K562 (cell line): ENCODE data around the gene TEX50. TPM values are rescaled to one million over a fixed set of nuclear protein-coding genes. Genes with fewer than 3 reads are reported as not detected.
A peak's percentile ranks its signal among the peaks of the same experiment; 100 is the strongest.

Experiments
- ATAC-seq: fragments of 200-7000 bp; cut with Tn5 transposase; 3 replicates; pipeline ENCODE4 v1.9.1; 2020; ENCODE audit warnings: moderate library complexity
- BruUV-seq: library from RNA; stranded (reverse); fragments of 400-500 nt; replicated peaks from 2 replicates; lab custom pipeline; 2021; lab: Mats Ljungman, UMichigan
- CTCF ChIA-PET: fragments of 300-600 bp; formaldehyde crosslinking; extraction: SDS; loops from one replicate; lab custom pipeline; 2021; ENCODE audit warnings: low intra/inter-chr PET ratio; lab: Yijun Ruan, JAX
- POLR2A ChIA-PET: fragments of 300-600, 350-650 bp; sonication (Branson Sonifier 250); formaldehyde crosslinking; extraction: SDS; loops from one replicate; lab custom pipeline; 2021; ENCODE audit warnings: antibody characterized with exemption, inconsistent platforms; lab: Yijun Ruan, JAX
- DNase-seq, 4 experiments: peaks; one replicate each; pipeline versions ENCODE4 v3.0.0 to v3.0.0-alpha.2; 2011 to 2018; ENCODE audit warnings: low spot score in 3 of 4, mixed read lengths in 3 of 4; ENCODE audit errors: extremely low read depth in 1 of 4
- FAIRE-seq: peaks from 2 replicates; lab custom pipeline; 2011; peaks lifted over from hg19 to GRCh38; lab: Jason Lieb, UNC
- H2AFZ ChIP-seq: 2 replicates; pipeline ENCODE4 v1.6.0; 2011; ENCODE audit warnings: low read depth, low read length, control low read depth, inconsistent platforms
- H3K27ac ChIP-seq: fragments of 200-600 bp; 3 replicates; pipeline ENCODE4 v1.8.0; 2011; ENCODE audit warnings: low read depth, mild to moderate bottlenecking, control low read depth, inconsistent platforms, low read length, moderate library complexity, mixed read lengths; ENCODE audit errors: extremely low read depth
- H3K27me3 ChIP-seq, 2 experiments: fragments of 300-600 bp in 1 of 2; 2 replicates in 1 of 2; 3 replicates in 1 of 2; pipeline versions ENCODE4 v1.6.0 to v1.8.0; 2011; ENCODE audit warnings: inconsistent platforms in 2 of 2, low read length in 2 of 2, mild to moderate bottlenecking in 1 of 2, mixed read lengths in 1 of 2, moderate library complexity in 1 of 2; ENCODE audit not compliant: control insufficient read depth in 2 of 2, insufficient read depth in 2 of 2
- H3K36me3 ChIP-seq: fragments of 300-600 bp; 3 replicates; pipeline ENCODE4 v1.8.0; 2011; ENCODE audit warnings: mild to moderate bottlenecking, low read length, inconsistent platforms; ENCODE audit not compliant: control insufficient read depth, insufficient read depth
- H3K4me1 ChIP-seq, 2 experiments: fragments of 200-600 bp in 1 of 2; replicated peaks in 1 of 2; 2 replicates in 1 of 2; 3 replicates in 1 of 2; pipeline versions ENCODE4 v1.5.1 to v1.8.0; 2011; ENCODE audit warnings: inconsistent platforms in 2 of 2, low read length in 2 of 2, mild to moderate bottlenecking in 1 of 2, mixed read lengths in 1 of 2, moderate library complexity in 1 of 2; ENCODE audit not compliant: control insufficient read depth in 2 of 2, insufficient read depth in 2 of 2
- H3K4me2 ChIP-seq: 2 replicates; pipeline ENCODE4 v1.6.1; 2011; ENCODE audit warnings: low read length, control low read depth, inconsistent platforms, mixed read lengths; ENCODE audit not compliant: insufficient read depth
- H3K4me3 ChIP-seq: fragments of 200-600 bp; sonication (generic), shearing (Covaris generic); 2 replicates; pipeline ENCODE4 v1.5.1; 2016; ENCODE audit warnings: control low read depth, inconsistent platforms
- H3K79me2 ChIP-seq: fragments of 200-600 bp; 3 replicates; pipeline ENCODE4 v1.8.0; 2011; ENCODE audit warnings: low read length, inconsistent platforms; ENCODE audit not compliant: control insufficient read depth, insufficient read depth
- H3K9ac ChIP-seq, 2 experiments: 2 replicates each; pipeline versions ENCODE4 v1.6.0 to v1.6.1; 2011; ENCODE audit warnings: low read depth in 2 of 2, low read length in 2 of 2, control low read depth in 1 of 2, inconsistent platforms in 1 of 2, mild to moderate bottlenecking in 1 of 2, mixed read lengths in 1 of 2; ENCODE audit not compliant: insufficient read depth in 1 of 2
- H3K9me1 ChIP-seq: one replicate; pipeline ENCODE4 v1.6.0; 2011; ENCODE audit warnings: inconsistent platforms, mild to moderate bottlenecking, low read length, moderate library complexity; ENCODE audit not compliant: control insufficient read depth, insufficient read depth
- H3K9me3 ChIP-seq: replicated peaks from 2 replicates; pipeline ENCODE4 v1.5.1; 2011; ENCODE audit warnings: low read depth, low read length, inconsistent platforms; ENCODE audit not compliant: control insufficient read depth, insufficient read depth
- H4K20me1 ChIP-seq: replicated peaks from 2 replicates; pipeline ENCODE4 v1.6.1; 2011; ENCODE audit warnings: low read length, inconsistent platforms, mixed read lengths; ENCODE audit not compliant: control insufficient read depth, insufficient read depth
- ATF7 ChIP-seq: fragments of 450-650 bp; IDR thresholded peaks from 2 replicates; pipeline ENCODE4 v1.7.1; 2014; ENCODE audit warnings: mild to moderate bottlenecking, moderate library complexity
- BCL6 ChIP-seq: fragments of 250-450 bp; sonication (Bioruptor Pico); IDR thresholded peaks from 2 replicates; pipeline ENCODE4 v1.4.0; 2020
- CHAMP1 ChIP-seq: fragments of 450-650 bp; IDR thresholded peaks from 2 replicates; pipeline ENCODE4 v1.6.1; 2016; ENCODE audit warnings: mild to moderate bottlenecking
- COPS2 ChIP-seq: fragments of 450-650 bp; conservative IDR thresholded peaks from 2 replicates; pipeline ENCODE4 v1.6.1; 2016; ENCODE audit warnings: mild to moderate bottlenecking, moderate library complexity
- CUX1 ChIP-seq: fragments of 200-800 bp; sonication (Bioruptor generic); IDR thresholded peaks from 2 replicates; pipeline ENCODE4 v1.6.1; 2016; ENCODE audit warnings: missing genetic modification characterization, missing compliant biosample characterization
- IFI16 ChIP-seq: fragments of 250-450 bp; sonication (Bioruptor Pico); IDR thresholded peaks from 2 replicates; pipeline ENCODE4 v2.1.2; 2022; ENCODE audit warnings: mild to moderate bottlenecking, inconsistent platforms
- RBM25 ChIP-seq: fragments of 200-400 bp; formaldehyde crosslinking; IDR thresholded peaks from 2 replicates; pipeline ENCODE4 v1.6.1; 2018; ENCODE audit warnings: low read length, low read depth, moderate library complexity; ENCODE audit not compliant: severe bottlenecking
- TEAD4 ChIP-seq, 2 experiments: sonication (generic) in 1 of 2; formaldehyde crosslinking in 1 of 2; IDR thresholded peaks; 2 replicates each; pipeline versions ENCODE4 v1.6.1 to v1.8.0; 2012 to 2022; ENCODE audit warnings: borderline replicate concordance in 1 of 2, inconsistent platforms in 1 of 2, low read length in 1 of 2, mild to moderate bottlenecking in 1 of 2, missing genetic modification reagents in 1 of 2
- ZBTB17 ChIP-seq: fragments of 450-650 bp; formaldehyde crosslinking; IDR thresholded peaks from 2 replicates; pipeline ENCODE4 v1.4.0; 2020; ENCODE audit warnings: mild to moderate bottlenecking
- ZNF717 ChIP-seq: fragments of 250-450 bp; sonication (Bioruptor Pico); IDR thresholded peaks from 2 replicates; pipeline ENCODE4 v1.5.0; 2021
- WGBS: fragments of 100-300 bp; shearing (Covaris generic); methylation state at CpG from one replicate; pipeline ENCODE4 v1.1.6; 2016; ENCODE audit warnings: low coverage, mixed read lengths; ENCODE audit not compliant: insufficient coverage; ENCODE audit errors: missing lambda C conversion rate; 5-methylcytosine and 5-hydroxymethylcytosine counted together
- in situ Hi-C: fragments of 300-500 bp; cut with MboI; formaldehyde crosslinking; loops from 4 replicates; pipeline ENCODE4 v1.15.0; 2018; ENCODE audit warnings: inconsistent platforms, mixed read lengths
- intact Hi-C: fragments of 100-400 bp; cut with micrococcal nuclease; formaldehyde crosslinking; loops from 2 replicates; pipeline ENCODE4 v1.14.2; 2022
- polyA plus RNA-seq, 8 experiments: library from polyadenylated mRNA; depleted of rRNA in 4 of 8; stranded (reverse) in 5 of 8; unstranded in 3 of 8; fragments of >200 nt; fragmentation: Nextera tagmentation in 2 of 8; fragmentation: Illumina TruSeq in 1 of 8; extraction: Ambion mirVana in 2 of 8; extraction: Trizol in 1 of 8; gene quantifications; 2 replicates each; pipeline versions ENCODE4 v1.2.1 to v1.2.3, GENCODE V29; 2011 to 2014; ENCODE audit warnings: inconsistent platforms in 1 of 8, missing spikeins in 1 of 8
- total RNA-seq, 7 experiments: library from RNA; depleted of rRNA in 6 of 7; stranded (reverse); fragments of >200 nt in 6 of 7; fragmentation: Illumina TruSeq in 2 of 7; extraction: Trizol in 2 of 7; gene quantifications; 2 replicates each; pipeline versions ENCODE4 v1.2.1 to v1.2.3, GENCODE V29; 2011 to 2021; ENCODE audit warnings: low replicate concordance in 1 of 7

TEX50 gene
- total and polyA plus RNA-seq, 9 of the 15 experiments (the other 6 are each of a cell fraction or from before 2014, with no cell fraction given), result not detected

- TF ChIP-seq RBM25, result peak; percentile 25
- no peak for TF ChIP-seq ZNF717 (CRISPR knock-in tag)
Measured at GRCh38 chr1:173596097-173596825, 38.9 kb upstream of the TEX50 start (continued).

DNA sequence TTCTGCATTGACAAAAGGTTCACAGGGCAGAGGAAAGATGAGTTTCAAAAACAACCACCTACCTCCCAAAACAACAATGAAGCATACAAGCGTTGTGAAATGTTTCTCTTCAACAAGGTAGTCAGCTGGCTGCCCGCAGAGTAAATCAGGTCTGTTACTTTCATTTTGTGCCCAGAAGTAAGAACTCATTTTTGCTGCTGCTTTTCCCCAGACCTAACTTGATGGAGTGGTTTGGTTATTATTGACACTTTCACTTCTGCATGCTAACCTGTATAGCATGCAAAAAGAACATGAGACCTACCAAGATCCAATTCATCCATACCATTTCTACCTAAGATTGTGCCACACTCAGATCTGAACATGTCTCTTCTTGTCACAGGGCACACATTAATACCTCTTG lies 33.5 kb upstream of the TEX50 start:
- Histone ChIP-seq H3K9ac (no peak overlapping the region), H3K4me3 (no peak overlapping the region), H3K4me2 (no peak overlapping the region), H3K36me3 (no peaks in the 10 kb centered on the region), H4K20me1 (no peaks in the 10 kb centered on the region), H3K4me1 (peaks cover 0 to 10% of the 10 kb centered on the region in 2 experiments; a peak in 2 of 5 replicates), H3K9me1 (no peaks in the 10 kb centered on the region), H3K79me2 (no peaks in the 10 kb centered on the region), H2AFZ (peak overlapping the region; percentile 41; the same call in 1 of the 2 replicates), H3K9me3 (no peaks in the 10 kb centered on the region), H3K27me3 (no peaks in the 10 kb centered on the region), H3K27ac (no peak overlapping the region)
- BruUV-seq, result no TSS peak
- intact Hi-C loops, result no loop called here
- DNase-seq (no peak), ATAC-seq (no peak), FAIRE-seq (no peak)
- CTCF ChIA-PET, result no interaction called here
- POLR2A ChIA-PET, result interaction anchor here (1.1 kb wide), 1 partner anchor 22 kb away, joined by 7 read pairs; no protein-coding TSS in a partner anchor
- WGBS, result 28% methylated on average over 2 of the region's 2 CpGs
- in situ Hi-C loops, result no loop called here
- TF ChIP-seq IFI16 (no peak), BCL6 (CRISPR knock-in tag) (no peak), TEAD4 (IDR thresholded peaks at IDR 0.05; ENCODE audit: low read length) (no peak), TEAD4 (CRISPR knock-in tag; IDR thresholded peaks at IDR 0.05; ENCODE audit: borderline replicate concordance) (no peak), CHAMP1 (no peak), ZBTB17 (CRISPR knock-in tag) (no peak), ATF7 (no peak), CUX1 (CRISPR knock-in tag) (no peak), COPS2 (no peak)
